ENCODE results near the gene GRK4. TPM values are rescaled to one million over a fixed set of nuclear protein-coding genes. Genes with fewer than 3 reads are reported as not detected.

GRK4 gene
- total RNA-seq, 4 donors from 2014 or later: 0.95 to 17.3 (median 1.5) TPM

DNA sequence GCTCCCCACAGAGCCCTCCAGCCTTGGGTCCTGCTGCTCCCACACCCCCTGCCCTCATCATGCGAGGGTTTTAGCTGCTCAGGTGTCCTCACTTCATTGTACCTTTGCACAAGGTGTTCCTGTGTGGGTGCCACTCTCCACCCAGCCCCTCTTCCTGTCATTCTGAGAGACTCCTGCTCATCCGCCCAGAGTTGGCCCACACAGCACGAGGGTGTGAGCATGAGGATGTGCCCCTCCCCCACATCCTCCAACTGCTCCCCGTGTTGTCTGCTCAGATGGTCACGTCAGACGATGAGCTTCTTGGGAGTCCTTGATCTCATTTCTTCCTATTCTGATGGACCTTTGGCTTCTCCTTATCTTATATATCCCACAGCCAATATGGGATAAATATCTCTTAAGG, 57.8 kb downstream of the GRK4 start:
- no peak for DNase-seq
- no peaks in the 10 kb centered on the region for H3K27me3 ChIP-seq
- TF ChIP-seq POLR2A (IDR thresholded peaks at IDR 0.05): no peak
- TF ChIP-seq, protein P1, sequence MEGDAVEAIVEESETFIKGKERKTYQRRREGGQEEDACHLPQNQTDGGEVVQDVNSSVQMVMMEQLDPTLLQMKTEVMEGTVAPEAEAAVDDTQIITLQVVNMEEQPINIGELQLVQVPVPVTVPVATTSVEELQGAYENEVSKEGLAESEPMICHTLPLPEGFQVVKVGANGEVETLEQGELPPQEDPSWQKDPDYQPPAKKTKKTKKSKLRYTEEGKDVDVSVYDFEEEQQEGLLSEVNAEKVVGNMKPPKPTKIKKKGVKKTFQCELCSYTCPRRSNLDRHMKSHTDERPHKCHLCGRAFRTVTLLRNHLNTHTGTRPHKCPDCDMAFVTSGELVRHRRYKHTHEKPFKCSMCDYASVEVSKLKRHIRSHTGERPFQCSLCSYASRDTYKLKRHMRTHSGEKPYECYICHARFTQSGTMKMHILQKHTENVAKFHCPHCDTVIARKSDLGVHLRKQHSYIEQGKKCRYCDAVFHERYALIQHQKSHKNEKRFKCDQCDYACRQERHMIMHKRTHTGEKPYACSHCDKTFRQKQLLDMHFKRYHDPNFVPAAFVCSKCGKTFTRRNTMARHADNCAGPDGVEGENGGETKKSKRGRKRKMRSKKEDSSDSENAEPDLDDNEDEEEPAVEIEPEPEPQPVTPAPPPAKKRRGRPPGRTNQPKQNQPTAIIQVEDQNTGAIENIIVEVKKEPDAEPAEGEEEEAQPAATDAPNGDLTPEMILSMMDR (IDR thresholded peaks at IDR 0.05): no peak
- no peaks in the 10 kb centered on the region for H3K4me1 ChIP-seq
- H3K9me3 ChIP-seq: no peaks in the 10 kb centered on the region
- no peaks in the 10 kb centered on the region for H3K36me3 ChIP-seq
- H3K4me3 ChIP-seq: no peak overlapping the region
- H3K27ac ChIP-seq: no peak overlapping the region

DNA sequence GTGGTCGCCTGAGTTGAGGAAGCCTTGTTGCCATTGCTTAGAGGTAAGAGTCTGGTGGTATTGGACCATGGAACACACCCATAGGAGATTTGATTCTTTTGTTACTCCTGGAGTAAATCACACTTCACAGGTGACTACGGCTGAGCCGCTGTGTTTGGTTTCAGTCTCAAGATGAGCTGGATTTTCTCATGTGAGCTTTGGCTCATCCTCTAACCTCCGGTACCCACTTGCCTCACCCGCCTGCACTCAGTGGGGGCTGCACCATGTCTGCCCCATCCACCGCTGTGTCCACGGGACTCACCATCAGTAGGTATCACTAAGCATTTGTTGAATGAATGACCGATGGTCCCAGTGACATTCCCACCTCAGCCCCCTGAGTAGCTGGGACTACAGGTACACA, 58.3 kb downstream of the GRK4 start:
- DNase-seq: no peak
- no peaks in the 10 kb centered on the region for H3K27me3 ChIP-seq
- no peak overlapping the region for H3K4me3 ChIP-seq
- TF ChIP-seq, protein P1 (IDR thresholded peaks at IDR 0.05): no peak
- TF ChIP-seq POLR2A (IDR thresholded peaks at IDR 0.05): no peak
- no peaks in the 10 kb centered on the region for H3K9me3 ChIP-seq
- H3K27ac ChIP-seq: no peak overlapping the region
- no peaks in the 10 kb centered on the region for H3K4me1 ChIP-seq
- H3K36me3 ChIP-seq: no peaks in the 10 kb centered on the region

DNA sequence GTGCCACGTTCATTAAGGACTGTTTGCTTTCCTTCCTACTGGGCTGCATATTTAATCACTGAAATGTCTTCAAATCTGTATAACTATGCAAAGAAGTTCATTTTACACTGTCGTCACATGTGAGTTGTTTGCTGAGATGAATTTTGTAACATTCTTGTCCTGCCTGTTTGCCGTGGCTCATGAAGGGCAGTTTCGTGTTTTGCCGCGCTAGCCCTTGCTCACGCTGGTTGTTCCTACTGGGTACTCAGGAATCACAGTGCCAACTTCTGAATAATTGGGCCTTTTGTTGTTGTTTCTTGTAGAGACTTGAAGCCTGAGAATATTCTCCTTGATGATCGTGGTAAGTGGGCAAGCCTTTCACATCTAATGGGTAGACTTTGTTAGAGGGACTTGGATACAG, 58.7 kb downstream of the GRK4 start:
- H3K27ac ChIP-seq: no peak overlapping the region
- H3K36me3 ChIP-seq: no peaks in the 10 kb centered on the region
- no peak for DNase-seq
- no peaks in the 10 kb centered on the region for H3K4me1 ChIP-seq
- no peak for TF ChIP-seq POLR2A (IDR thresholded peaks at IDR 0.05)
- TF ChIP-seq, protein P1 (IDR thresholded peaks at IDR 0.05): no peak
- H3K4me3 ChIP-seq: no peak overlapping the region
- no peaks in the 10 kb centered on the region for H3K27me3 ChIP-seq
- H3K9me3 ChIP-seq: no peaks in the 10 kb centered on the region

DNA sequence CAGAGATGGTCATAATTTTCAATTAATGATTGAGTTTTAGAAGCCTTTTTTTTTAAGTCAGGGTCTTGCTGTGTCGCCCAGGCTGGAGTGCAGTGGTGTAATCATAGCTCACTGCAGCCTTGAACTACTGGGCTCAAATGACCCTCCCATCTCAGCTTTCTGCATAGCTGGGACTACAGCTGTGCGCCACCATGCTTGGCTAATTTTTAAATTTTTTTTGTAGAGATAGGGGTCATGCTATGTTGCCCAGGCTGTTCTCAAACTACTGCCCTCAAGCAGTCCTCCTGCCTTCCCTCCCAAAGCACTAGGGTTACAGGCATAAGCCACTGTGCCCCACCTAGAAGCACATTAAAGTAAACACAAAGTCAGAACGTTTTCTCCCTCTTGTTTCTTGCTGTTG, 59.3 kb downstream of the GRK4 start:
- no peaks in the 10 kb centered on the region for H3K27me3 ChIP-seq
- TF ChIP-seq POLR2A (IDR thresholded peaks at IDR 0.05): no peak
- TF ChIP-seq, protein P1 (IDR thresholded peaks at IDR 0.05): no peak

DNA sequence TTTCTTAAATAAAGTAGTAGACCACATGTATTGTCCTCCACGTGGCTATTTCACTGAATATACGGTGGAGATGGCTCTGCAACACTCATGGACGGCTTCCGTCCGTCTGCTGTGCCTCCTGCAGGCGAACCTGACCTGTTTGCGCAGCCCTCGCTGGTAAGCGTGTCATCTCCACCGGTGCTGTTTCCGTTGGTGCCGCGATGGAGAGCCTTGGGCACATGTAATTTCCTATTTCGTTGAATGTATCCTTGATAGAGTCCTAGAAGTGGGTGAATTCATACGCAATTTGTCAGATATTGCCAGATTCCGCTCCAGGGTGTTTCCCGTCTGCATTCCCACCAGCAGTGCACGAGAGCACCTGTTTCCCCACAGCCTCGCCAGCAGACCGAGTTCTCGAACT, 62.5 kb downstream of the GRK4 start:
- Histone ChIP-seq H3K36me3 (no peaks in the 10 kb centered on the region), H3K4me1 (no peaks in the 10 kb centered on the region), H3K4me3 (no peak overlapping the region), H3K27me3 (no peaks in the 10 kb centered on the region), H3K27ac (no peak overlapping the region), H3K9me3 (no peaks in the 10 kb centered on the region)
- TF ChIP-seq, protein P1 (IDR thresholded peaks at IDR 0.05): no peak
- TF ChIP-seq POLR2A (IDR thresholded peaks at IDR 0.05): no peak
- DNase-seq: no peak

More for the DNA sequence above, 59.3 kb downstream of the GRK4 start:
- Histone ChIP-seq H3K27ac (no peak overlapping the region), H3K4me1 (no peaks in the 10 kb centered on the region), H3K9me3 (no peaks in the 10 kb centered on the region), H3K4me3 (no peak overlapping the region), H3K36me3 (no peaks in the 10 kb centered on the region)
- DNase-seq: no peak

DNA sequence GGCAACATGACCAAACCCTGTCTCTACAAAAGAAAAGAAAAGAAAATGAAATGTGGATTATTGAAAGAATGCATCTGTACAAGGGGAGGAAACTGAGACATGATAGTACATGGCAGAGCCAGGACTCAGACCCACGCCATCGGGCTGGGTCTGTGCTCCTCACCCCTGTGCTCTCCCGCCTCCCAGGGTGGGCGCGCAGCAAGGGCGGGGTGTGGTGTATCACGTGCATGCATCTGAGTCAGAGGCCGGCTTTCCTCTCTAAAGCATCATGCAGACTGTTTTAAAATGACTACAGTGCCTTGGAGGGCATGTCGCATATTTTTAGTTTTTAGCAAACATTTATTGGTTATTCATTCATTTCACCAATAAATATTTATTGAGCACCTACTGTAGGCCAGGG, 63.2 kb downstream of the GRK4 start:
- no peaks in the 10 kb centered on the region for H3K27me3 ChIP-seq
- no peaks in the 10 kb centered on the region for H3K36me3 ChIP-seq
- no peak for DNase-seq
- no peaks in the 10 kb centered on the region for H3K9me3 ChIP-seq
- H3K27ac ChIP-seq: no peak overlapping the region
- H3K4me3 ChIP-seq: no peak overlapping the region
- TF ChIP-seq POLR2A (IDR thresholded peaks at IDR 0.05): no peak
- TF ChIP-seq, protein P1 (IDR thresholded peaks at IDR 0.05): no peak
- no peaks in the 10 kb centered on the region for H3K4me1 ChIP-seq
